Thoracic aorta (tissue), 2 donors: ENCODE data around the gene PLS1. TPM values are rescaled to one million over a fixed set of nuclear protein-coding genes. Genes with fewer than 3 reads are reported as not detected.

ENCODE experiments used
- ATAC-seq: fragments of 150-250 bp; one replicate; pipeline ENCODE4 v1.8.0; 2017; ENCODE audit warnings: low read depth; ENCODE audit not compliant: insufficient number of reproducible peaks, low FRiP score
- DNase-seq: peaks from one replicate; pipeline ENCODE4 v3.0.0-alpha.2; 2020; ENCODE audit warnings: low spot score
- H3K27ac ChIP-seq, 2 donors: fragments of 200-600 bp; sonication (generic); 1 replicate in 1 of 2; 2 replicates in 1 of 2; pipeline ENCODE4 v1.5.1; 2016; ENCODE audit warnings: mild to moderate bottlenecking in 2 of 2, moderate library complexity in 2 of 2
- H3K27me3 ChIP-seq: fragments of 200-600 bp; sonication (generic); replicated peaks from 2 replicates; pipeline ENCODE4 v1.6.0; 2016; ENCODE audit warnings: mild to moderate bottlenecking; ENCODE audit not compliant: insufficient read depth
- H3K36me3 ChIP-seq: fragments of 200-600 bp; sonication (generic); one replicate; pipeline ENCODE4 v1.5.1; 2016
- H3K4me1 ChIP-seq, 2 donors: fragments of 200-600 bp; sonication (generic); 1 replicate in 1 of 2; 2 replicates in 1 of 2; pipeline versions ENCODE4 v1.5.1 to v1.6.0; 2016; ENCODE audit warnings: low read depth in 2 of 2, mild to moderate bottlenecking in 1 of 2; ENCODE audit not compliant: control insufficient read depth in 1 of 2
- H3K4me3 ChIP-seq: fragments of 200-600 bp; sonication (generic); 2 replicates; pipeline ENCODE4 v1.5.1; 2016; ENCODE audit warnings: mild to moderate bottlenecking
- H3K9me3 ChIP-seq: fragments of 200-600 bp; sonication (generic); 2 replicates; pipeline ENCODE4 v1.5.1; 2016
- CTCF ChIP-seq: fragments of 200-600 bp; sonication (generic); IDR thresholded peaks from one replicate; pipeline ENCODE4 v1.5.1; 2019; ENCODE audit warnings: antibody characterized with exemption
- total RNA-seq, 2 donors: library from RNA; depleted of rRNA; stranded (reverse); fragments of >200 nt; gene quantifications; one replicate each; pipeline versions ENCODE4 v1.1.0 to v1.2.3, GENCODE V29; 2016

Gene PLS1
- total RNA-seq, 2 donors from 2014 or later = 0.54 to 1.4 TPM

- no peaks in the 10 kb centered on the region for H3K9me3 ChIP-seq
- no peaks in the 10 kb centered on the region for H3K4me1 ChIP-seq
- H3K27ac ChIP-seq = no peak overlapping the region
- H3K36me3 ChIP-seq = no peaks in the 10 kb centered on the region
- DNase-seq (no peak), ATAC-seq (no peak)
- H3K27me3 ChIP-seq = no peaks in the 10 kb centered on the region
- no peak overlapping the region for H3K4me3 ChIP-seq
- no peak for TF ChIP-seq CTCF
These were observed 22.8 kb downstream of the PLS1 start for GRCh38 chr3:142618917-142619461.

- H3K27ac ChIP-seq = no peak overlapping the region
- H3K4me3 ChIP-seq = no peak overlapping the region
- TF ChIP-seq CTCF = no peak
- H3K27me3 ChIP-seq = no peaks in the 10 kb centered on the region
- H3K36me3 ChIP-seq = no peaks in the 10 kb centered on the region
- no peak for ATAC-seq
- no peak for DNase-seq
- H3K9me3 ChIP-seq = no peaks in the 10 kb centered on the region
- H3K4me1 ChIP-seq = no peaks in the 10 kb centered on the region
These were observed 26.2 kb downstream of the PLS1 start for GRCh38 chr3:142622405-142622804.

GRCh38 chr3:142623194-142623593, 27.0 kb downstream of the PLS1 start:
- ATAC-seq (no peak), DNase-seq (no peak)
- H3K4me3 ChIP-seq = no peak overlapping the region
- no peaks in the 10 kb centered on the region for H3K27me3 ChIP-seq
- H3K9me3 ChIP-seq = no peaks in the 10 kb centered on the region
- no peaks in the 10 kb centered on the region for H3K4me1 ChIP-seq
- no peak overlapping the region for H3K27ac ChIP-seq
- no peaks in the 10 kb centered on the region for H3K36me3 ChIP-seq
- TF ChIP-seq CTCF = no peak

GRCh38 chr3:142624341-142625152, 28.4 kb downstream of the PLS1 start:
- no peak for ATAC-seq
- no peak for TF ChIP-seq CTCF

GRCh38 chr3:142625153-142625440, 28.9 kb downstream of the PLS1 start:
- Histone ChIP-seq H3K27ac (no peak overlapping the region), H3K36me3 (no peaks in the 10 kb centered on the region), H3K4me3 (no peak overlapping the region), H3K27me3 (no peaks in the 10 kb centered on the region), H3K9me3 (no peaks in the 10 kb centered on the region), H3K4me1 (no peaks in the 10 kb centered on the region)
- no peak for TF ChIP-seq CTCF
- ATAC-seq = no peak
- no peak for DNase-seq

More at GRCh38 chr3:142624341-142625152, 28.4 kb downstream of the PLS1 start:
- DNase-seq = no peak
- Histone ChIP-seq H3K27ac (no peak overlapping the region), H3K27me3 (no peaks in the 10 kb centered on the region), H3K36me3 (no peaks in the 10 kb centered on the region), H3K9me3 (no peaks in the 10 kb centered on the region), H3K4me3 (no peak overlapping the region), H3K4me1 (no peaks in the 10 kb centered on the region)
